Osteocyte (in vitro differentiated cells): ENCODE measurements around the gene COL1A1. TPM values are rescaled to one million over a fixed set of nuclear protein-coding genes. Genes with fewer than 3 reads are reported as not detected.

Source experiments
- DNase-seq: peaks from one replicate; pipeline ENCODE4 v3.0.0; 2021; ENCODE audit warnings: mixed read lengths; ENCODE audit not compliant: unreplicated experiment; ENCODE audit errors: extremely low spot score
- H3K27ac Mint-ChIP-seq: one replicate; pipeline ENCODE4 v1.8.0; 2021; ENCODE audit warnings: mild to moderate bottlenecking, mixed read lengths; ENCODE audit not compliant: unreplicated experiment
- H3K27me3 Mint-ChIP-seq: one replicate; pipeline ENCODE4 v1.8.0; 2021; ENCODE audit warnings: mixed read lengths; ENCODE audit not compliant: unreplicated experiment
- H3K36me3 Mint-ChIP-seq: one replicate; pipeline ENCODE4 v1.8.0; 2021; ENCODE audit warnings: mixed read lengths; ENCODE audit not compliant: unreplicated experiment
- H3K4me1 Mint-ChIP-seq: one replicate; pipeline ENCODE4 v1.8.0; 2021; ENCODE audit warnings: mixed read lengths; ENCODE audit not compliant: unreplicated experiment
- H3K4me3 Mint-ChIP-seq: one replicate; pipeline ENCODE4 v1.8.0; 2021; ENCODE audit warnings: mild to moderate bottlenecking, moderate library complexity, mixed read lengths; ENCODE audit not compliant: unreplicated experiment
- H3K9me3 Mint-ChIP-seq: one replicate; pipeline ENCODE4 v1.8.0; 2021; ENCODE audit warnings: mixed read lengths; ENCODE audit not compliant: unreplicated experiment
- CTCF ChIP-seq: fragments of 200-600 bp; sonication (generic); IDR thresholded peaks from 2 replicates; pipeline ENCODE4 v1.5.0; 2021; ENCODE audit warnings: antibody characterized with exemption, mild to moderate bottlenecking, moderate library complexity
- total RNA-seq: library from RNA; stranded (reverse); gene quantifications from 2 replicates; pipeline ENCODE4 v1.2.1, GENCODE V29; 2021

The COL1A1 gene
- total RNA-seq, 1 donor from 2014 or later: 25,918 TPM

GRCh38 chr17:50143461-50144176 is 57.8 kb downstream of the COL1A1 start:
- Mint-ChIP-seq H3K27me3 (no peaks in the 10 kb centered on the region), H3K9me3 (no peaks in the 10 kb centered on the region), H3K4me3 (no peak overlapping the region), H3K36me3 (peaks cover 62% of the 10 kb centered on the region), H3K4me1 (peaks cover 42% of the 10 kb centered on the region), H3K27ac (no peak overlapping the region)
- no peak for TF ChIP-seq CTCF
- no peak for DNase-seq

GRCh38 chr17:50141745-50142110 is 59.7 kb downstream of the COL1A1 start:
- no peaks in the 10 kb centered on the region for H3K9me3 Mint-ChIP-seq
- peak overlapping the region; percentile 18 for H3K27ac Mint-ChIP-seq
- H3K4me1 Mint-ChIP-seq: peaks cover 37% of the 10 kb centered on the region
- no peaks in the 10 kb centered on the region for H3K27me3 Mint-ChIP-seq
- H3K4me3 Mint-ChIP-seq: no peak overlapping the region
- DNase-seq: no peak
- H3K36me3 Mint-ChIP-seq: peaks cover 75% of the 10 kb centered on the region
- no peak for TF ChIP-seq CTCF

DNA sequence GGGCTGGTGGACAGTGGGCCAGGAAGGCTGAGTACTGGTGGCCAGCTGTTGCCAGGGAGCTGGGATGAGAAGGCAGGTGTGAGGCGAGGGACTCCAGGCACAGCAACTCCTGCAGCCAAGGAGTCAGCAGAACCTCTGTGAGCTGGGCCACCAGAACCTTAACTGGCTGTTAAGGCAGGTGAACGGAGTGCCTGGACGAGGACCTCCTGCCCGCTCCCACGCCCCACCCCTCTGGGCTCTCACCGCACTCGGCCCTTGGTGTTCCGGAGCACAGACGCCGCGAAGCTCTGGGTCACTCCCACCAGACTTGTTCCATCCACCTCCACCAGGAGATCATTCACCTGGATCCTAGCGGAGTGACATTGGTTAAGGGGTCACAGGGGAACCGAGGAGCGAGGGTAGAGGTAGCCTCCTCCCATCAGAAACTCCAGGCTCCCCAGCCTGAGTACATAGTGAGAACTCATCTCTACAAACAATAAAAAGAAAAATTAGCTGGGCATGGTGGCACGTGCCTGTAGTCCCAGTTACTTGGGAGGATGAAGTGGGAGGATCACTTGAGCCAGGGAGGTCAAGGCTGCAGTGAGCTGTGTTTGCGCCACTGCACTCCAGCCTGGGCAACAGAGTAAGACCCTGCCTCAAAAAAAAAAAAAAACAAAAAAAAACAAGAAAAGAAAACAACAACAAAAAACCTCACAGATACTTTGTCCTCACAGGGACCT is 60.2 kb downstream of the COL1A1 start:
- H3K4me3 Mint-ChIP-seq: no peak overlapping the region
- peak overlapping the region; percentile 18 for H3K27ac Mint-ChIP-seq
- no peaks in the 10 kb centered on the region for H3K9me3 Mint-ChIP-seq
- H3K36me3 Mint-ChIP-seq: peaks cover 78% of the 10 kb centered on the region
- DNase-seq: no peak
- H3K4me1 Mint-ChIP-seq: peaks cover 37% of the 10 kb centered on the region
- H3K27me3 Mint-ChIP-seq: no peaks in the 10 kb centered on the region
- TF ChIP-seq CTCF: no peak

DNA sequence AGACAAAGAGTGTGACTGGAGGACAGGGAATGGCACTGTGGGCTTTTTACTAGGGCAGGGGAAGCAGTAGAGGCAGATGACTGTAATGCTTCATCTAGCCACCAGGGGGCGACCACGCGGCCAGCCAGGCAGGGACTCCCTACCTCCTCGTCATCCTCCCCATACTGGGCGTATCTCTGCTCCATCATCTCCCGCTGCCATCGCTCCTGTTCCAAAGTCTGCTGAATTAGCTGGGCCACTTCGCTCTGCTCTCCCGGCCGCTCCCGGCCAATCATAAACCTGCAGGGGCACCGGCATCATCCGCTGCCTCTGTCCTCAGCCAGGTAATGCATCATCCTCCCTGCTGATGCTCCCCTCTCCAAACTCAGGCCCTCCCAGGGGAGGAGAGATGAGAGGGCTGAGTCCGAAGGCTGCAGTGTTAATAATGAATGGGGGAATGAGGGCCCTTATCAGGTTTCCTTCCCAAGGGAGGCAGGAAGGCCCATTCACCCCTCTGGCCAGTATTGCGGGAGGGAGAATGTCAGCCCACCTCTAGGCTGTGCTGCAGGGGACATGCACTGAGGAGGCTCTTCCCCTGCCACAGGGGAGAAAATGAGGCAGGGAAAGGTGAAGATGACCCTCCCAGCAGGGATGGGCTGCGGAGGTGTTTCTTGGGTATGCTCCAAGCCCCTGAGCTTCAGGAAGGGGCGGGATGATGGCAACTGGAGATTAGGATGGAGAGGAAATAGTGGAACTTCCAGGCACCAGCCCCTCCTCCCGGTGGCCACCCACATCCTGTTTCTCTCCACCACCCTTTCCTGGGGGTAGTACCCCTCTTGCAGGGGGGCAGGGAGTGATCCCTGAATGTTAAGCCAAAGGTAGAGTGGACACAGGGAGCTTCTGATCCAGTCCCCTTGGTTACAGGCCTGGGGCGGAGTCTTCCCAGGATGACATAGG is 61.2 kb downstream of the COL1A1 start:
- Mint-ChIP-seq H3K27ac (peak overlapping the region; percentile 60), H3K27me3 (no peaks in the 10 kb centered on the region), H3K9me3 (no peaks in the 10 kb centered on the region), H3K4me1 (peaks cover 35% of the 10 kb centered on the region), H3K36me3 (peaks cover 79% of the 10 kb centered on the region), H3K4me3 (no peak overlapping the region)
- DNase-seq: peak; percentile 94
- TF ChIP-seq CTCF: peak; percentile 88
